ENCODE measurements around the gene SOCS2. TPM values are rescaled to one million over a fixed set of nuclear protein-coding genes. Genes with fewer than 3 reads are reported as not detected.
A peak's percentile ranks its signal among the peaks of the same experiment; 100 is the strongest.

Gene SOCS2, protein sequence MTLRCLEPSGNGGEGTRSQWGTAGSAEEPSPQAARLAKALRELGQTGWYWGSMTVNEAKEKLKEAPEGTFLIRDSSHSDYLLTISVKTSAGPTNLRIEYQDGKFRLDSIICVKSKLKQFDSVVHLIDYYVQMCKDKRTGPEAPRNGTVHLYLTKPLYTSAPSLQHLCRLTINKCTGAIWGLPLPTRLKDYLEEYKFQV
- 57.2 and 59.0 TPM in 2 replicates for total RNA-seq (2021)
- long read RNA-seq, transcript SOCS2-206 (3 exons, 2,391 nt): minor isoform, 75 of 248 reads
- long read RNA-seq, transcript SOCS2-210 (2 exons, 1,716 nt): minor isoform, 61 of 248 reads
- long read RNA-seq, transcript SOCS2-202 (3 exons, 1,065 nt): major isoform, 77 of 248 reads
- long read RNA-seq, partial matches to known transcripts: 8 of 248 reads
- long read RNA-seq, other reads (novel, unspliced or antisense): 19 of 248 reads

DNA sequence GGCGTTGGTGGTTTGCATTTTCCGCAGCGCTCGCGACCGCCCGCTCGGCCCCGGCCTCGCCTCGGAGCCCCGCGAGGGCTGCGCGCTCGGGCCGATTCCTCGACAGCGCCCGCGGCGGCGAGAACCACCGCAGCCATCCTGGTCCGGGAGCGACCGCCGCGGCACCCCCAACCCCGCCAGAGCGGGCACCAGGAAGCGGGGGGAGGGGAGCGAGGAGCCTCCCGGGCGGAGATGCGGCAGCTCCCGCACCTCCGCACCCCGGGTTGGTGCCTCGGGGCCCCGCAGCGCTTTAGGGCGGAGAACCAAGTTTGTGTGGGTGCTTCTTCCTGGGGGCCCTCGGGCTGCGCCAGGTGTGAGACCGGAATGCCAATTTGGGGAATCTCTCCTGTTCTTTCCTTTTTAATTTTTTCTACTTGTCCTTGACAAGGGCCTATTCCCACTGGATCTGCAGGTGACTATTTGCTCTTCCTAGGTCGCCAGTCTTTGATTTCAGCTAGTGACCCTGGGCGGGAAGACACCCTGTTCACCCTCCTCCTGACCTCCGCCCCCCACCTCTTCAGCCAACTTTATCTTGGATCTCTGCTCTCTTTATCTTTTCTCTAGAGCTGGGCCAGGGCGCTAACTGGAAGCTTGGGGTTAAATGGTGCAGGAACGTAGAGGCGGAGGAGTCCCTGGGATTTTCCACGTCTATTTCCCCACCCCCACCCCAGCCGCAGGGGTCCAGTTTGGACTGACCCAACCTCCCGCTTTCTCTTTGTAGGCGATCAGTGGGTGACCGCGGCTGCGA is at the start of gene SOCS2:
Gene SOCS2, plus strand, starts transcription at position 751 of the 787 bp plus-strand sequence. CDS start 223 bp downstream, outside the sequence.
- peaks cover 27 to 32% of the 10 kb centered on the region in 2 experiments for H3K4me1 Mint-ChIP-seq
- no CpG with 5 or more reads among the region's 59 CpGs for WGBS (ENCODE audit: extremely low coverage, insufficient read length, low lambda C conversion rate)
- no peak within 1 kb of the TSS for H3K4ac ChIP-seq (ENCODE audit: low read depth, low read length)
- H2BK20ac ChIP-seq (ENCODE audit: low read depth, low read length, poor library complexity, severe bottlenecking): no peak within 1 kb of the TSS
- H2BK120ac ChIP-seq (ENCODE audit: low read depth, low read length, poor library complexity, severe bottlenecking): no peak within 1 kb of the TSS
- peaks cover 23% of the 10 kb centered on the region for H3K23me2 ChIP-seq (ENCODE audit: insufficient read length, low read depth, low read length, poor library complexity, severe bottlenecking)
- H3T11ph ChIP-seq (ENCODE audit: low read length): no peak within 1 kb of the TSS
- no peak within 1 kb of the TSS for H2AK5ac ChIP-seq (ENCODE audit: insufficient read length, low read length)
- H4K20me1 ChIP-seq (ENCODE audit: control insufficient read depth, insufficient read depth, insufficient read length): no peaks in the 10 kb centered on the region
- no peak within 1 kb of the TSS for H4K5ac ChIP-seq (ENCODE audit: insufficient read length, low read depth, low read length)
- no peak within 1 kb of the TSS for H3K56ac ChIP-seq (ENCODE audit: insufficient read length, low read depth, low read length)
- H3K36me3 Mint-ChIP-seq (ENCODE audit: insufficient read depth in 1 of 3, low read depth in 3 of 3): peaks cover 9 to 31% (median 26%) of the 10 kb centered on the region in 3 experiments; a peak in 6 of 7 replicates
- H2BK5ac ChIP-seq (ENCODE audit: insufficient read length, low read length): no peak within 1 kb of the TSS
- no peak within 1 kb of the TSS for H2AFZ ChIP-seq (ENCODE audit: low read length)
- H3K27ac ChIP-seq (ENCODE audit: insufficient read length, low read depth, low read length): no peak within 1 kb of the TSS
- H2BK15ac ChIP-seq (ENCODE audit: low read depth, low read length): no peak within 1 kb of the TSS
- peaks cover 23% of the 10 kb centered on the region for H3K27me3 Mint-ChIP-seq (ENCODE audit: low read depth)
- H3K27me3 ChIP-seq (ENCODE audit: insufficient read depth, low read length): no peaks in the 10 kb centered on the region; the same call in 1 of the 2 replicates
- H3K23ac ChIP-seq (ENCODE audit: insufficient read length, low read depth, low read length): no peak within 1 kb of the TSS
- peak within 1 kb of the TSS; percentile 92 for H3K4me2 ChIP-seq (ENCODE audit: insufficient read depth, insufficient read length, low read length)
- H3K18ac ChIP-seq (ENCODE audit: insufficient read length, low read depth, low read length): no peak within 1 kb of the TSS
- H3K9ac ChIP-seq (ENCODE audit: extremely low read depth, insufficient read length, low read length): peak within 1 kb of the TSS; percentile 42
- H3K79me2 ChIP-seq (ENCODE audit: insufficient read depth, low read length): no peaks in the 10 kb centered on the region
- H2BK12ac ChIP-seq (ENCODE audit: insufficient read length, low read depth, low read length): no peak within 1 kb of the TSS
- H3K4me1 ChIP-seq (ENCODE audit: insufficient read depth, low read length): no peaks in the 10 kb centered on the region
- peaks cover 0 to 2% of the 10 kb centered on the region in 2 experiments; a peak in 3 of 5 replicates for H3K9me3 Mint-ChIP-seq
- DNase-seq: peak; percentile 69
- peak within 1 kb of the TSS; percentile 68 to 93 (median 92) for H3K27ac Mint-ChIP-seq
- TF ChIP-seq, protein P1, sequence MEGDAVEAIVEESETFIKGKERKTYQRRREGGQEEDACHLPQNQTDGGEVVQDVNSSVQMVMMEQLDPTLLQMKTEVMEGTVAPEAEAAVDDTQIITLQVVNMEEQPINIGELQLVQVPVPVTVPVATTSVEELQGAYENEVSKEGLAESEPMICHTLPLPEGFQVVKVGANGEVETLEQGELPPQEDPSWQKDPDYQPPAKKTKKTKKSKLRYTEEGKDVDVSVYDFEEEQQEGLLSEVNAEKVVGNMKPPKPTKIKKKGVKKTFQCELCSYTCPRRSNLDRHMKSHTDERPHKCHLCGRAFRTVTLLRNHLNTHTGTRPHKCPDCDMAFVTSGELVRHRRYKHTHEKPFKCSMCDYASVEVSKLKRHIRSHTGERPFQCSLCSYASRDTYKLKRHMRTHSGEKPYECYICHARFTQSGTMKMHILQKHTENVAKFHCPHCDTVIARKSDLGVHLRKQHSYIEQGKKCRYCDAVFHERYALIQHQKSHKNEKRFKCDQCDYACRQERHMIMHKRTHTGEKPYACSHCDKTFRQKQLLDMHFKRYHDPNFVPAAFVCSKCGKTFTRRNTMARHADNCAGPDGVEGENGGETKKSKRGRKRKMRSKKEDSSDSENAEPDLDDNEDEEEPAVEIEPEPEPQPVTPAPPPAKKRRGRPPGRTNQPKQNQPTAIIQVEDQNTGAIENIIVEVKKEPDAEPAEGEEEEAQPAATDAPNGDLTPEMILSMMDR (conservative IDR thresholded peaks at IDR 0.05): no peak
- H3K14ac ChIP-seq (ENCODE audit: insufficient read depth, low read length): peak within 1 kb of the TSS; percentile 92; the same call in 1 of the 2 replicates
- H3K79me1 ChIP-seq (ENCODE audit: insufficient read depth, low read depth, low read length, poor library complexity, severe bottlenecking): no peaks in the 10 kb centered on the region
- no peaks in the 10 kb centered on the region for H3K9me3 ChIP-seq (ENCODE audit: control insufficient read depth, low read depth, low read length)
- H4K8ac ChIP-seq (replicated peaks; ENCODE audit: insufficient read length, low read depth, low read length): no peak within 1 kb of the TSS
- peak within 1 kb of the TSS; percentile 89 to 97 for H3K4me3 Mint-ChIP-seq
- H4K91ac ChIP-seq (ENCODE audit: insufficient read length, low read depth, low read length): no peak within 1 kb of the TSS

Data from H9 (cell line).